DMS114 treated with DMSO at 0.1 percent for 48 hours (cell line): Measurements from ENCODE around the gene RRP36.
"Not testable (repeated sequence)": the region's sequence is repeated elsewhere in the genome, so short reads cannot be mapped to it uniquely, and the experiment has no call there.

Source experiments
- DNase-seq: peaks from one replicate; lab custom pipeline; 2025; ENCODE audit not compliant: unreplicated experiment; lab: John Stamatoyannopoulos, UW

RRP36 gene, protein sequence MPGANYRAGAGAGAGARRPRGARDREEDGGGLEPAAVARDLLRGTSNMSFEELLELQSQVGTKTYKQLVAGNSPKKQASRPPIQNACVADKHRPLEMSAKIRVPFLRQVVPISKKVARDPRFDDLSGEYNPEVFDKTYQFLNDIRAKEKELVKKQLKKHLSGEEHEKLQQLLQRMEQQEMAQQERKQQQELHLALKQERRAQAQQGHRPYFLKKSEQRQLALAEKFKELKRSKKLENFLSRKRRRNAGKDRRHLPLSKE

DNA sequence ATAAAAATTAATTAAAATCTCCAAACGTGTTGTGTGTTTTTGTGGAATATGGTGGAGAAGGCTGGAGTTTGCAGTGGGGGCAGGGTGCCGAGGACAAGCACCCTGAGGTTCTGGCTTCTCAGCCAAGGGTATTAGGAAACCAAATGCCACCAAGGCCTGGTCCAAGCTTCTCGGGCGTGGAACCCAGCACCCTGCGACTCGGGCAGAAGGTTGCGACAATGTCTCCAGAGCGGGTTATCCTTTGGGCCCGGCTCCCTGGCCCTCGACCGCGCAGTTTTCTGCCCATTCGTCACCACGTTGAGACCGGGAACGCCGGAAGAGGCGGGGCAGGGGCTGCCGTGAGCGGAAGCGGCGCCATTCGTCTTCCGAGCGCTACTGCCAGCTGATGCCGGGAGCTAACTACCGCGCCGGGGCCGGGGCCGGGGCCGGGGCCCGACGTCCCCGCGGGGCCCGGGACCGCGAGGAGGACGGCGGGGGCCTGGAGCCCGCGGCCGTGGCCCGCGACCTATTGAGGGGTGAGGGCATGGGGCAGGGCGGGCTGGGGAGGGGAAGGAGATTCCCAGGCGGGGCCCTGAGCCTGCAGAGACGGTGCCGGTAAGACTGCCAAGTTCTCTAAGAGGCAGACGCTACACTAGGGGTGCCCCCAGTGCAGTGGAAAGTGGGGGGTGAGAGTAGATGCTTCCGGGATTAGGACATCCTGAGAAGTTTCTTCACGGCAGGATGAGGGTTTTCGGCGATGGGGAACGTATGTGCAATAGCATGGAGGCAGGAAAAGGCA lies at the start of gene RRP36:
TSS of gene RRP36 (plus strand) at position 354 of the 778 bp plus-strand sequence. CDS start at position 386, 32 bp downstream.
- peak; percentile 75 for DNase-seq

DNA sequence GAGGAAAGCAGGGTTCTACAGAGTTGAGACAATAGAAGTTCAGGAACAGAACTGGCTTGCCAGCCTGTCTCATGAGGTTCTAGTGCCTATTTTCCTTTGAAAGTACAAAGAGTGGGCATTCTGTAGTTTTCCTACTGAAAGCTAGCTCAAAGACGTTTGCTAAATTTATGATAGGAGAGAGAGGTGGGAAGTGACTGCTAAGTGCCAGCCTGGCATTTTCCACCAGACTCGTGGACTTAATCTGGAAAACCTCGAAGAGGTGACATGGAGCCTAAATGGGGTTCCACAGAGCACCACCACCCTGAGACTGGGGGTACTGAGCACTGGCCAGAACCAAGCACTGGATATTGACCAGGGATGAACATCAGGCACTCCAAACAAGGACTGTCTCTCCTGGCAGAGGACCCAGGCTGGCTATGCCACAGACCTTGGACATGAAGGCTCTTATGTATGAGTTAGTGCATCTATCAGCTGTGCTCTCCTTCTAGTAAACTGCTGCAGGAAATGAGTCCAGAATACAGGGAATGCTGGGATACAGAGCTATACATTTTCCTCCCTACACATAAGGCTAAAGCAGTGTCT lies 49.6 kb upstream of the RRP36 start:
- DNase-seq, result no peak

DNA sequence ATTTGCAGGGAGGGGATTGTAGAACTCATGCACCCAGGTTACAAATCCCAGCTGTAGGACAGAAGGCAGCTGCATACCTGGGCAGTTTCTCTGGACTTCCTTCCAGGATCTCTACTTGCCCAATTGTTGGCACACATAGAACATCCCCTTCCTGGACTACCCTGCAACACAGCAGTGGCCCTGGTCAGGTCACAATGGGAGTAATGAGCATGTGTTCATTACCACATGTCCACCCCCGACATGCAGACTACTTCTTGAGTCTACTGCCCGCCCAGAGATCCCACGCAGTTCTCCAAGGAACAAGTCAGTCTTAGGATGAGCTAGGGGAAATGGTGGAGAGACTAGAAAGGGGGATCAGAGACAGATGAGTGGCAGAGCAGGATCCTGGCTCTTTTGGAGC lies 47.5 kb upstream of the RRP36 start:
- no peak for DNase-seq

DNA sequence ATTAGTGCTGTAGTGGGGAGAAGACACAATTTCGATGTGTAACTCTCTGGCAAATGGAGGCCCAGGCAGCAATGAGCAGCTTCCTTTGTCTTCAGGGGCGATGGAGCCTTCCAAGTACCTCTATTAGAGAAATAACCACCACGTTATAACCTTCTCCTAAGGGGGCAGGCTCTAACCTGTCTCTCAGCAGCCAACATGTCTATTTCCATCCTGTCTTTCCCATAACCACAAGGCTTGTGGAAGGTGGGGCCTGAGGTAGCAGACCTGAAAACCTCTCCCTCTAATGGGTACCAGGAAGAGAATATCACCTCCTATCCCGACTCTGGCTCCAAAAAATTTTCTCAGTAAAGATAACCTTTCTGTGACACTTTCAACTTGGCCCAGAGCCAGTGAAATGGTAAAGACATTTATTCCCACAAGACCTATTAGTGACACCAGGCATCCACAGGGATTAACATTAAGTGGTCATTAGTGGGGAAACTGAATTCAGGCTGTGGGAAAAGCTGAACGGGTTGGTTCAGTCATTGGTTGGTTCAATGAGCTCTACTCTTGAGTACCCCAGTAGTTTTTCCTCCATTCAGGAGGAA lies 46.4 kb upstream of the RRP36 start:
- no peak for DNase-seq

DNA sequence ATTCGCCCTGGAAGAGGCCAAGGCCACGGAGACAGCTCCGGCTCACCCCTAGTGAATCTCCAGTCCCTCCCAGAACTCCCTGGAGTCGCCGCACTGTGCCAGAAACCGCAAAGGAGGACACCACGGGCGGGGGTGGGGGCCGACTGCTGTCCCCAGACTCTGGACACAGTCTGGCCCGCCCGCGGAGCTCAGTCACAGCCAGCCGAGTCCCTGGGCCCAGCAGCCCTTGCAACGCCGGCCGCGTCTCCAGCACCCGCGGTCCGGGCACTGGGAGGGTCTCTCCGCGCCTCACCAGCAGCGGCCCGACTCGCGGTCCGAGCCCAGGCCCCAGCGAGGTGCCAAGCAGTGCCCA lies 43.0 kb upstream of the RRP36 start:
- DNase-seq, result no peak

DNA sequence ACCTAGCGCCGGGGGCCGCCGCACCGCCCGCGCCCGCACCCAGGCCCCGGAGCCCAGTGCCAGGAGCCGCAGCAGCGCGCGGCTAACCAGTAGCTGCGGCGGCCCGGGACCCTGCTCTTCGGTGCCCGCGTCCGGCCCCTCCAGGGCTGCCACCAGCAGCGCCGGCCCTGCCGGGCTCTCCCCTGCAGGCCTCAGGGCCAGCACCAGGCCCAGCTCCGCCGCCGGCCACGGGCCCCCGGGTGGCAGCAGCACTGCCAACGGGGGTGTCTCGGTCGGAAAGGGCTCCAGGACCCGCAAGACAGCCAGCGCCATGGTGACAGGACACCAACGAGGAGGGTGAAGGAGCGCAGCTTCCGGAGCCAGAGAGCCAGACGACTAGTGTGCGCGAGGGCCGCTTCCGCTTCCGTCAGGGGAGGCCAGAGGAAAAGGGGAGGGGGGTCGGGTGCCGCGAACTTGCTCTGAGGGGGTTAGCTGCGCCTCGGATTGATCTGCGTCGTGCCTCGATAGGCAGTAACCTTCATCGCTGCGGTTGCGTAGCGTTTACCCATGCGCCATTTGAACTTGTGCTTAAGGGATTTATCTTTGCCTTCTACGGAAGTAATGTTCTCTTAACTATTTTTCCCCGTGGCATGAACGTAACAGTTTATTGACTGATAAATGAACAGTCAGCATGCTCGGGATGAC lies 42.4 kb upstream of the RRP36 start, which contains the start of gene PEX6:
TSS of gene PEX6 (minus strand) at position 343 of the 684 bp plus-strand sequence. CDS start at position 312, 31 bp downstream.
- DNase-seq, result peak; percentile 93

DNA sequence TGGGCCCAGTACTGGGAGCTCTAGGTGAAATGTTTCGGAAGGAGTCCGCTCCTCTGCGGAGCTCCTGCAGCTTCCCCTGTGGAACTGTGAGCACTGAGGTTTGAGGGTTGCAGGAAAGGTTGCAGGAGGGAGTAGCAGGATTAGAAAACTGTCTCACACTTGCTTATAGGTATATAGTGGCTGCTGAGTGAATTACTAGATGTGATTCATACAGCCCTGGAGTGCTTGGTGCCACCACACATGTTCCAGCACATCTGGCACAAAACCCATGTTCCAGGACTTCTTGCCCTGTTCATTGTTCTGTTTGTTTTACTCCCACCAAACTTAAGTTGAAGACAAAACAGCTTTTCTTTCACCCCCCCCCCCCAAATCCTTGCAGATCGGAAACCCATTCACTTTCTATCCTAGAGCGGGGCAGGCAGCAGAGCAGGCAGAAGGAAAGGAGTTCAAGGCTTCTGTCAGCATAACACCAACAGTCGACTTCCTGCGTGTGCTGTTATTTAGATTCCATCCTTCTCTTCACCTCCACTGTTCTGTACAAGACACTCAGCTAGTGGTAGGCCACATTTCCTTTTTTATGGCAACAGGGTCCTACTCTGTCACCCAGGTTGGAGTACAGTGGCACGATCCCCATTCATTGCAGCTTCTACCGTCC lies 41.8 kb upstream of the RRP36 start:
- peak; percentile 64 for DNase-seq

DNA sequence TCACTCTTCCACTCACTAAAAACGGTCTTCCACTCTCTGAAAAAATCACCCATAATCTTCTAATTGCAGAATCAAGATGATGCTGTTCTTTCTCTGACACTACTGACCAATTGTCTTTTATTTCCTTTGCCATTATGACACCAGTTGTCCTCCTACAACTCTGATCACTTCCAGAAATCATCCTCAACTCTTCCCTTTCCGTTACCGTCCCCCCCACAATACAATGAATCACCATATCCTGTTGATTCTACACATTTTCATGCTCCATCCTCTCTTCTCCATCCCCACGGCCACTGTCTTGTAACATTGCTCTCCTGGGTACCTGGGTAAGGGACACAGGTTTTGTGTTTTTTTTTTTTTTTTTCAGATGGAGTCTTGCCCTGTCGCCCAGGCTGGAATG lies 39.6 kb upstream of the RRP36 start:
- DNase-seq, result no peak

DNA sequence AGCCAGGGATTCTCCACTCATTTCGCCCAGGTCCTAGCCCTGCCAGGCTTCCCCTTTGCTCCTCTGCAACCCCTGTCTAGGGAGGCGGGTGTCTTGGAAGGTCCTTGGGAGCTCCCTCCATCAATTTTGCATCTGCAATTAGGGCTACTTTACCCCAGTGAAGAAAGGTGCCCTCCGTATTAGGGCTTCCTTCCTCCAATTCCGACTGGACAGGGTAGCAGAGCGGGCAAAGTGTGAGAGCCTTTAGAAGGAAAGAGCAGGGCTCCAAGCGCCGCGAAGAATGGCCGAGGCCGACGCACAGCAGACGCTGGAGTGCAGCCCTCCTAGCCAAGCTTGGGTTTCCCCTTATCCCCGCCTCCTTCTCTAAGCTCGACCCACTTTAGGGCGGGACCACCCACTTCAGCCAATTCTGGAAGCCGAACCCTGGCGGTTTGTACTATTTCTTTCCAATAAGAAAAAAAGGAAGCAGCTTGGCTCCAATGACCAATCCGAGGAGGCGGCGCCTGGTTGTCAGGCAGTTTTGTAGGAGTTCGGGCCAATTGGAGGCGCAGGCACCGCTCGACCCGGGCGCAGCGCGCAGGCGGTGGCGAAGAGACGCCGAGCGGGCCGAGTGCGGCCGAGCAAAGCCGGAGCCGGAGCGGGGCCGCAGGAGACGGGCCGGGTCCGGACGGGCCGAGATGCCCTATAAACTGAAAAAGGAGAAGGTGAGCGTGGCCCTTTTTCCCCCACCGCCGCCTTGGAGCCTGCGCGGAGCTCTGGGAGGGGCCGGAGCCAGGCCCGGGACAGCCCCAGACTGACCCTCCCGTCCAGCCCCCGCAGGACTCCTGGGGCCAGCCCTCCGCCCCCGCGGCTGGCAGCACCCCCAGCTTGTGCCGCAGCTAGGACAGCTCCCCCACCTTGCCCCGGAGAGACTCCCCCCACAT lies 37.2 kb upstream of the RRP36 start, which contains the start of gene PPP2R5D:
TSS of gene PPP2R5D (plus strand) at position 570 of the 923 bp plus-strand sequence. CDS start at position 678, 108 bp downstream.
- peak; percentile 100 for DNase-seq

DNA sequence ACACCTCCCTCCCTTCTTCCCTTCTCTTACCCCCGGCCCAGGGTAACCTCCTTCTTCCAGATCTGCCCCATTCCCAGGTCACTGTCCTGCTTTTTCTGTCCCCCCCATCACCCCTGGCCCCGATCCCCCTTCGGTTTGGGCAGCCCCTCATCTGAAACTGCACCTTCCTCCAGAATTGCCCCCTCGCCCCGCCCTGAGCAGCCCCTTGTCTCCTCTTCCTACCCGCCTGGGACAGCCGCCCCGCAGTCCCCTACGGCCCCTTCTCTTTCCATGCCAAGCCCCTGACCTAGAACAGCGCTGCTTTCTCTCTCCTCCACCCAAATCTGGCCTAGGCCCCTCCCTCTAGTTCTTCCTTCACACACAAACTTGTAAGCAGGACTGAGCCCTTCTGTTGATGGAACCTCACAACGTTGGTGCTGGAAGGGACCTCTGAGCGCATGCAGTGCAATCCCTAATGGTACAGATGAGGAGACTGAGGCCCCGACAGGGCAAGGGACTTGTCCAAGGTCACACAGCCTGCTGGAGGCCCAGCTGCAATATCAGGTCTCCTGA lies 36.4 kb upstream of the RRP36 start:
- DNase-seq, result no peak

DNA sequence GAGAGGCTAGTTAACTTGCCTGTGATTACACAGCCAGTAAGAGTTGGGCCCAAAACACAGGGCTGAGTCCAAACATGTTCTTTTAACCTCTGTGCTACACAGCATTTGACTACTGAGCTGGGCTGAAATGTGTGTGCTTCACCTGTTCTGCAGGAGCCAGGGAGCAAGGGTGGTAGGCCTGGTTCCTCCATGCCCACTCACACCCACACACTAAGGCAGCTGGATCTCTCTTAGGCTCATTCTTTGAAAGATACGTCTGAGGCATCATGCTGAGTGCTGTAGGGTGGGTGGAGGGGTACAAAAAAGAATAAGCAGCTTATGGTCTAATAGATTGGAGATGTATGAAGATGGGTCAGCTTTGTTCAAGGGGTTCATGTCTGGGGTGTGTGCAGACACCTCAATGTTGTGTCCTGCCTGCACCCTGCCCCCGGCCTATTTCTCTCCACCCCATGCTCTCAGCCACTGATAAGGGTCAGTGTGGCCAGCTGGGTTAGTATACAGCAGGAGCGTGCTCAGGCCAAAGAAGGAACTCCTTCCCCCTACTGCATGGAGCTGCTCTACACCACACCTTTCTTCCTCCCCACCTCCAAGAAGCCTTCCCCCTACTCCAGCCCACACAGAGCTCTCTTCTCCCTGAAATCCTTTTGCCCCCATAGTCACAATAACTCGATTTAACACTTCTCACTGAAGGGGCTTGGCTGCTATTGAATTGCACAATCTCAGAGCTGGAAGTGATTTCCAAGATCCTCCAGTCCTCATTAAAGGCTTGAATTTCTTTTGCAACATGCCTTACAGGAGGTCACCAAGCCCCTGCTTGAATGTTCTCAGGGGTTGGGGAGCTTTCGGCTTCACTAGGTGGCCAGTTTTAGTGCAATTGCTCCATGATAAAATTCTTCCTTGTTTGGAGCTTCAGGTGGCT lies 33.6 kb upstream of the RRP36 start:
- no peak for DNase-seq

DNA sequence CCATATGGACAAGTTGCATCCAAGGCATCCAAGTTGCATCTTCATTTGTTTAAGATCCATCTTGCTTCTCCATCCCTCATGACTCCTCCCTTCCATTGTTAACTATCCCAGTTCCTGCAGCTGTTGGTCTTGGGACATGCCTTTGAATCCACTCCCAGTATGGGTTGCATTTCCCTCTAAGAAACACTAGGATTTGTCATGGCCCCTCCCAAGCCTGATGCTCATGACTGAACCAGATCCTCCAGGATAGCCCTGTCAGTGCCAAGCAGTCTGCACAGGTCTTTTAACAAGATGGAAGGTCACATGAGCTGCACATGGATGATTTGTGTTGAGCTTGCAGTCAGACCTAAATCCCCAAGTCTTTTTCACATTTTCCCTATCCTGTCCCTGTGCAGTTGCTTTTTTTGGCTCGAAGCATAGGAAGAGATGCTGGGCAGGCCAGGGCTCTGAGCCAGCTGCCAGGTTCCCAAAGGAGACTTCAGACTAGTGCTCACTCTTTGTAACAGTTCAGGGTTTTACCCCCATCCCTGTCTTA lies 32.9 kb upstream of the RRP36 start:
- no peak for DNase-seq

DNA sequence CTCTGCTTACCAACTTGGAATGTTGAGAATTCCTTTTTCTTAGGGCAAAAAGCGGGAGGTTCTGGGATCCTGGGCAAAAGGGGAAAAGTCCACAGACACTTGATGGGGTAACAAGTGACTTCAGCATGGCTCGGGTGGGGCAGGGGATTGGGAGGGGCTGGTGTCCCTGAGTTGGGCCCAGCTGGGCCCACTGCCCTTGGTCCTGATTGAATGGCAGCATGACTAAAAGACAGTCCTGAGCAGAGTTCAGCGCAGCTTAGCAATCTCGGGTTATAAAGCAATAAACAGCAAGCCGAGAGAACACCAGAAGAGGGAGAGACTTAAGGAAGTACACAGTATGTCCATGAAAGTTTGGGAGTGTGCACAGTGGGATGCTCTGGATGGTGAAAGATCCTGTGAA lies 31.5 kb upstream of the RRP36 start:
- DNase-seq, result no peak

DNA sequence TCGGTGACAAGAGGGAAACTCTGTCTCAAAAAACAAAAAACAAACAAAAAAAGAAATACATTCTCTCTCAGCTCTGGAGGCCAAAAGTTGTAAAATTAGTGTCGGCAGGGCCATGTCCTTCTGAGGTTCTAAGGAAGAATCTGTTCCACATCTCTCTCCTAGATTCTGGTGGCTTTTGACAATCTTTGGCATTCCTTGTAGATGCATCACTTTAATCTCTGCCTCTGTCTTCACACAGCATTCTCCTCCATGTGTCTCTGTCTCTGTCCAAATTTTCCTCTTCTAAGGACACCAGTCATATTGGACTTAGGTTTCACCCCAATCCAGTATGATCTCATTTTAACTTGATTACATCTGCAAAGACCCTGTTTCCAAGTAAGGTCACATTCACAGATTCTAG lies 28.0 kb upstream of the RRP36 start:
- DNase-seq, result no peak

DNA sequence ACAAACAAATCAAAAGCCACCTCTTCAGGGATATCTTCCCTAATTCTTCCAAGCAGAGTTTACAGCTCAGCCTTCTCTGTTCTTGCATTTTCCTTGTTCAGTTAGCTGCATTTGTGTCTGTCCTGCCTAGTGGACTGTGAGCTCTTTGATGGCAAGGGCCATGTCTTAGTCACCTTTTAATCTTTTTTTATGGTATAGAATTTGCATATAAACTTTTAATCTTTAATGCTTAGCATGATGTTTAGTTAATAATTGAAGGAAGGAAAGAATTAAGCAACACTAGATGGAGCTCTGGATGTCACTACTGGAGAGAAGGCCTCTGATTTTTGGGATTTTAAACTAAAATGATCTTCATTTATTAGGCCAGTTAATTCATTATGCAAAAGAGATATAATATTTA lies 24.9 kb upstream of the RRP36 start:
- DNase-seq, result no peak

DNA sequence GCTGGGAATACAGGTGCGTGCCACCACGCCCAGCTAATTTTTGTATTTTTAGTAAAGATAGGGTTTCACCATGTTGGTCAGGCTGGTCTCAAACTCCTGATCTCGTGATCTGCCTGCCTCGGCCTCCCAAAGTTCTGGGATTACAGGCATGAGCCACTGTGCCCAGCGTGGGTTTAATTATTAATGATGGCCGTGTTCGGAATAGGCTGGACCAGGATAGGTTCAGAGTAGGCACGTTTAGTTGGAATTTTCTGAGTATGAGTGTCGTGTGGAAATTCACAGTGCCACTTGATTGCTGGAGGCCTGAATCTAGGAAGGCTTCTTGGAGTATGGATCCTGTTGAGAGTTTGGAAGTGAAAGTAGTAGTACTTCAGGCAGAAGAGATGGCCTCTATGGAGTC lies 23.2 kb upstream of the RRP36 start:
- not testable (repeated sequence) for DNase-seq

DNA sequence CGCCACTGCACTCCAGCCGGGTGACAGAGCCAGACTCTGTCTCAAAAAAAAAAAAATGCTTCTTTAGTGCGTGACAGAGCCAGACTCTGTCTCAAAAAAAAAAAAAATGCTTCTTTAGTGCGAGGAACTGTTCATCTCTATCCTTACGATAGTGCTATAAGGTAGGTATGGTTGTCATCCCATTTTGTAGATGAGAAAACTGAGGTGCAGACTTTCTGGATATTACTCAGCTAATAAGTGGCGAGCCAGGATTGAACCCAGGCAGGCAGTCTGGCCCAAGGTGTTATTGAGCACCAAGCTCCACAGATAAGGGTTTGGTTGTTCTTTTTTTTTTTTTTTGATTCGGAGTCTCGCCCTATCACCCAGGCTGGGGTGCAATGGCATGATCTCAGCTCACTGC lies 19.6 kb upstream of the RRP36 start:
- no peak for DNase-seq

DNA sequence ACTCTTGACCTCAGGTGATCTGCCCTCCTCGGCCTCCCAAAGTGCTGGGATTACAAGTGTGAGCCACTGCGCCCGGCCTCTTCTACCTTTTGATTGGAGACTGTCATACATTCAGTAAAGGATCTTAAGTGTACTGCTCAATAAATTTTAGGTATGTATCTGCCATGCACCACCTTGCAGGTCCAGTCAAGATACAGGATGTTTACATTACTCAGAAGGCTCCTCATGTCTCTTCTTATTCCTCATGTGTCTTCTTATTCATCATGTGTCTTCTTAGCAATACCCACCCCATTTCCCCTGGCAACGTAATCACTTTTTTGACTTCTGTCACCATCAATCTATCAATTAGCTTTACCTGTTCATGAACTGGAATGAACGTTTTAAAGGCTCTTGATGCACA lies 15.6 kb upstream of the RRP36 start:
- no peak for DNase-seq
